ENCODE data around the gene MIS18BP1. TPM values are rescaled to one million over a fixed set of nuclear protein-coding genes. Genes with fewer than 3 reads are reported as not detected.
"Not testable (repeated sequence)": the region's sequence is repeated elsewhere in the genome, so short reads cannot be mapped to it uniquely, and the experiment has no call there.

Gene MIS18BP1
- total RNA-seq, 4 donors from 2014 or later, result 26.5 to 44.9 (median 34.7) TPM

DNA sequence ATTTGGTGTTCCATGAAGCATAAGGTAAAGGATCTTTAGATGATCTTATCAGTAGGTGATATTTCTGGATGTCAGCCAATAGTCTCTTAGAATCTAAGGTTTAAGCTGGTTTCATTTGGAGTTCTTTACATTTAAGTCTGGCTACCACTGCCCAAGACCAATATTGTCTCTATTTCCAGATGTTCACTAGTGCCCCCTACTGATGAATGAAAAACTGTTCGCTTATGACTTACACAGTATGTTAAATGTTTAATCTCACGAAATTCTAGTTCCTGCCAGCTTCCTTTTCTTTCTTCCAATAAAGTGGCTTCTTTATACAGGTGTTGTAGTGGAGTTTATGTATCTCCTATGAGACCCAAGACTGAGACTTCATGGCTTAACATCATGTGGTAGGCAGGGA lies 31.8 kb upstream of the MIS18BP1 start:
- DNase-seq, result no peak
- 83 to 92% methylated on average over 2 of the region's 2 CpGs for WGBS, 2 donors
- H3K4me1 ChIP-seq, result no peaks in the 10 kb centered on the region
- H3K9me3 ChIP-seq, result no peaks in the 10 kb centered on the region
- no peak overlapping the region for H3K27ac ChIP-seq
- no peak overlapping the region for H3K4me3 ChIP-seq (replicated peaks in 1 of 3)
- no peaks in the 10 kb centered on the region for H3K27me3 ChIP-seq
- intact Hi-C loops (cut with DNase I), result no loop called here
- TF ChIP-seq, protein P1, sequence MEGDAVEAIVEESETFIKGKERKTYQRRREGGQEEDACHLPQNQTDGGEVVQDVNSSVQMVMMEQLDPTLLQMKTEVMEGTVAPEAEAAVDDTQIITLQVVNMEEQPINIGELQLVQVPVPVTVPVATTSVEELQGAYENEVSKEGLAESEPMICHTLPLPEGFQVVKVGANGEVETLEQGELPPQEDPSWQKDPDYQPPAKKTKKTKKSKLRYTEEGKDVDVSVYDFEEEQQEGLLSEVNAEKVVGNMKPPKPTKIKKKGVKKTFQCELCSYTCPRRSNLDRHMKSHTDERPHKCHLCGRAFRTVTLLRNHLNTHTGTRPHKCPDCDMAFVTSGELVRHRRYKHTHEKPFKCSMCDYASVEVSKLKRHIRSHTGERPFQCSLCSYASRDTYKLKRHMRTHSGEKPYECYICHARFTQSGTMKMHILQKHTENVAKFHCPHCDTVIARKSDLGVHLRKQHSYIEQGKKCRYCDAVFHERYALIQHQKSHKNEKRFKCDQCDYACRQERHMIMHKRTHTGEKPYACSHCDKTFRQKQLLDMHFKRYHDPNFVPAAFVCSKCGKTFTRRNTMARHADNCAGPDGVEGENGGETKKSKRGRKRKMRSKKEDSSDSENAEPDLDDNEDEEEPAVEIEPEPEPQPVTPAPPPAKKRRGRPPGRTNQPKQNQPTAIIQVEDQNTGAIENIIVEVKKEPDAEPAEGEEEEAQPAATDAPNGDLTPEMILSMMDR (IDR thresholded peaks at IDR 0.05), result no peak
- no peak for TF ChIP-seq POLR2A (IDR thresholded peaks at IDR 0.05)
- H3K36me3 ChIP-seq, result no peaks in the 10 kb centered on the region

DNA sequence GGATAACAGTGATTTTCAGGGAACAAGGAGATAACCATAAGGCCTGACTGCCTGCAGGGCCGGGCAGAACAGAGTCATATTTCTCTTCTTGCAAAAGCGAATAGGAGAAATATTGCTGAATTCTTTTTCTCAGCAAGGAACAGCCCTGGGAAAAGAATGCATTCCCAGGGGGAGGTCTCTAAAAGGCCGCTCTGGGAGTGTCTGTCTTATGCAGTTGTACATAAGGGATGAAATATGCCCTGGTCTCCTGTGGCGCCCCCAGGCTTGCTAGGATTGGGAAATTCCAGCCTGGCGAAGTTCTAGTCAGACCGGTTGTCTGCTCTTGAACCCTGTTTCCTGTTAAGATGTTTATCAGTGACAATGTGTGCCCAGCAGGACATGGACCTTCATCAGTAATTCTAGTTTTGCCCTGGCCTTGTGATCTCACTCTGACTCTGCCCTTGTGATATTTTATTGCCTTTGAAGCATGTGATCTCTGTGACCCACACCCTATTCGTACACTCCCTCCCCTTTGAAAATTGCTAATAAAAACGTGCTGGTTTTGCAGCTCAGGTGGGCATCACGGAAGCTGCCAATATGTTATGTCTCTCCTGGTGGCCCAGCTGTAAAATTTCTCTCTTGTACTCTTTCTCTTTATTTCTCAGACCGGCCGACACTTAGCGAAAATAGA lies 28.9 kb upstream of the MIS18BP1 start:
- H3K36me3 ChIP-seq; H3K27me3 ChIP-seq; H3K27ac ChIP-seq; DNase-seq; H3K4me1 ChIP-seq; H3K4me3 ChIP-seq (replicated peaks in 1 of 3); intact Hi-C loops (cut with DNase I); H3K9me3 ChIP-seq: not testable (repeated sequence)
- 89 to 92% methylated on average over 12 of the region's 12 CpGs for WGBS, 2 donors

DNA sequence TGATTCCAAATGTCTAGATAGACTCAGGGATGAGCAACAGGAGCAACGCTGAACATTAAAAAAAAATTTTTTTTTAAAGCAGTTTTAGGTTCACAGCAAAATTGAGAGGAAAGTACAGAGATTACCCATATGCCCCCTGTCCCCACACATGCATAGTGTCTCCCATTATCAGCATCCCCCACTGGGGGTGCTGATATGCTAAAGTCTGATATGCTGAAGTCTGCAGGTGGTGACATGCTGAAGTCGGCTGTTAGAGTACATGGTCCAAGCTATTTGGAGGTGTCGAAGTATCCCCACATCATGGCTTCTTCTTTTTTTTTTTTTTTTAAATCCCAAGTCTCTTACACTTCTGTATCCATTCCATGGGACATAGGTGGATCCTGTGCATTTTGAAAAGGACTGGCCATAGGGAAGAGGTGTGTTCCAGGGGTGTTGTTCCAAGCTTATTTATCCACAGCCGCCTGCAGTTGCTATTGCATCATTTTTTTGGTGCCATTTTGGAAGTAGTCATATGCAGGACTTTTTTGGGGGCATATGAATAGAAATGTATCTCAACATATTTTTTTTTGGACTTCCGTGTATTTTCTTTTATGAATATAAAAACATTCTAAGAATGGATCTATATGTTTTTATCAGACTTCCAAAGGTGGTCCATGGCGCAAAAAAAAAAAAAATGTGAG lies 19.0 kb upstream of the MIS18BP1 start:
- no peaks in the 10 kb centered on the region for H3K9me3 ChIP-seq
- intact Hi-C loops (cut with DNase I), result no loop called here
- H3K36me3 ChIP-seq, result no peaks in the 10 kb centered on the region
- DNase-seq, result no peak
- TF ChIP-seq, protein P1 (IDR thresholded peaks at IDR 0.05), result no peak
- TF ChIP-seq POLR2A (IDR thresholded peaks at IDR 0.05), result no peak
- H3K4me1 ChIP-seq, result no peaks in the 10 kb centered on the region
- no peak overlapping the region for H3K4me3 ChIP-seq (replicated peaks in 1 of 3)
- no peak overlapping the region for H3K27ac ChIP-seq
- 87 to 88% methylated on average over 6 of the region's 6 CpGs for WGBS, 2 donors
- H3K27me3 ChIP-seq, result no peaks in the 10 kb centered on the region

DNA sequence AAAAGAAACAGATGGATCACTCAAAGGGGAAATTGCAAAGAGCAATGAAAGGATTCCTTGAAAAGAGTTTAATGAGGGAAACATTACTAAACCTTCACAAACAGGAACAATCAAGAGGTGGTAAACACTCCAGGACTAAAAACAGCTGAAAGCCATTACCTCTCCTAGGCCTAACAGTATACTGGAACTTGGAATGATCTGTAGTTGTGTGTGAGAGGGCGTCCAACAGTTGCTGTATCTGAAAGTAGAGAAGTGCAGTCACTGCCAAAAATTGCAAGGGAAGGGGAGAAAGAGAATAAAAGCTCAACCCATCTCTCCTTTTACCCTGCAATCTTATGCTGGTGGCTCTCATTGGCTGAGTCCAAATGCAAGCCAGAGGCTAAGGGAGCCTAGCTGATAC lies 17.0 kb upstream of the MIS18BP1 start:
- no peaks in the 10 kb centered on the region for H3K36me3 ChIP-seq
- no peaks in the 10 kb centered on the region for H3K4me1 ChIP-seq
- no peak overlapping the region for H3K4me3 ChIP-seq (replicated peaks in 1 of 3)
- intact Hi-C loops (cut with DNase I), result no loop called here
- no peaks in the 10 kb centered on the region for H3K27me3 ChIP-seq
- WGBS, 2 donors, result 57 to 85% methylated on average over 1 of the region's 1 CpG
- DNase-seq, result no peak
- H3K9me3 ChIP-seq, result no peaks in the 10 kb centered on the region
- no peak for TF ChIP-seq POLR2A (IDR thresholded peaks at IDR 0.05)
- TF ChIP-seq, protein P1 (IDR thresholded peaks at IDR 0.05), result no peak
- H3K27ac ChIP-seq, result no peak overlapping the region

DNA sequence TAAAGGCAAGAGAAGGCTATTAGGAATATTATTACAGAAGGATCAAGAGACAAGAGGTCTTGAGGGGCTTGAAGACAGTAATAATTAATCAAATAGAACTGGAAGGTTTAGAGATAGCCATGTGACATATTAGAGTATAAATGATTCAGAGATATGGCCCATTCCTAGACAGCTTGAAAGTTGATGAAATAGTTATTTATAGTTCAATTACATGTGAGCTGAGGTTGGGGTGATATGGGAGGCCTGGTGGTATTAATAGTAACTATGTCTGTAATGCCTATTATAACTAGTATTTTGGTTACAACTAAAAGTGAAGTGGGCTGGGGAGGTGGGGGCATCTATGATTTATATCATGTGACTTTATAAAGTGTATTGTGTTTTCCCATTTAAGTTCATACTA lies 14.1 kb upstream of the MIS18BP1 start:
- TF ChIP-seq POLR2A (IDR thresholded peaks at IDR 0.05), result no peak
- TF ChIP-seq, protein P1 (IDR thresholded peaks at IDR 0.05), result no peak

More for the DNA sequence above, 14.1 kb upstream of the MIS18BP1 start:
- H3K9me3 ChIP-seq, result no peaks in the 10 kb centered on the region
- H3K36me3 ChIP-seq, result no peaks in the 10 kb centered on the region
- H3K27ac ChIP-seq, result no peak overlapping the region
- H3K4me3 ChIP-seq (replicated peaks in 1 of 3), result no peak overlapping the region
- intact Hi-C loops (cut with DNase I), result loop anchor here (5.0 kb wide), 1 partner anchor 355 kb away; no protein-coding TSS in a partner anchor
- H3K4me1 ChIP-seq, result no peaks in the 10 kb centered on the region
- H3K27me3 ChIP-seq, result no peaks in the 10 kb centered on the region
- DNase-seq, result no peak
